GM19035 (cell line): ENCODE results near the gene CALN1.
"Not testable (repeated sequence)": the region's sequence is repeated elsewhere in the genome, so short reads cannot be mapped to it uniquely, and the experiment has no call there.

ENCODE experiments used
- ATAC-seq: cut with Tn5 transposase; IDR thresholded peaks from one replicate; pipeline ENCODE4 v1.9.1; 2021; ENCODE audit not compliant: unreplicated experiment

CALN1 gene

DNA sequence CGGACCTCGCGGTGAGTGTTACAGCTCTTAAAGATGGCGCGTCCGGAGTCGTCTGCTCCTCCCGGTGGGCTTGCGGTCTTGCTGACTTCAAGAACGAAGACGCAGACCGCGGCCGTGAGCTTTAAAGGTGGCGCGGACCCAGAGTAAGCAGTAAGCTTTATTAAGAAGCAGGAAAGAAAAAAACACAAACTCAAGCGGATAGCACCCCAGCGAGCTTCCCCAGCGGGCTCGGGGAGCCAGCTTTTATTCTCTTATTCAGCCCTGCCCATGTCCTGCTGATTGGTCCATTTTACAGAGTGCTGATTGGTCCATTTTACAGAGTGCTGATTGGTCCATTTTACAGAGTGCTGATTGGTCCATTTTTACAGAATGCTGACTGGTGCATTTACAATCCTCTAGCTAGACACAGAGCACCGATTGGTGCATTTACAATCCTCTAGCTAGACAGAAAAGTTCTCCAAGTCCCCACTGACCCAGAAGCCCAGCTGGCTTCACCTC, at the start of gene CALN1:
CALN1 (minus strand) TSS at position 218 of the 498 bp plus-strand sequence.
- not testable (repeated sequence) for ATAC-seq

DNA sequence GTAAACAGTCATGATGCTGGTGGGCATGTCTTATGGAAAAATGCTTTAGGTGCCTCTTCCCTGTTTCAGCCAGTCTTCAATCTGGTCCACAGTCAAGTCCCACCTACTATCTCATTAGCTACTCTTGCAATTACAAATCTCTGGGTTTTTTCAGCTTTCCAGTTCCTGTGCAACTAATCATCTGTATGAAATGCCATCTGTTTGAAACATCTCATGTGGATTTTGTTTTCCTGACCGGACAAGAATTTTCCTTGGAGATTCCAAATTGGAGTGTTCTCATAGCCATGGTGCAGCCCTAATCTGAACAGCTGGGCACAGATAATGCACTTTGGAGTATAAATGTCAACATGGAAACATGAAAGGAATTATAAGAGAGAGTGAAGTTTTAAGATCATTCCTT, 41.3 kb upstream of the CALN1 start:
- no peak for ATAC-seq

DNA sequence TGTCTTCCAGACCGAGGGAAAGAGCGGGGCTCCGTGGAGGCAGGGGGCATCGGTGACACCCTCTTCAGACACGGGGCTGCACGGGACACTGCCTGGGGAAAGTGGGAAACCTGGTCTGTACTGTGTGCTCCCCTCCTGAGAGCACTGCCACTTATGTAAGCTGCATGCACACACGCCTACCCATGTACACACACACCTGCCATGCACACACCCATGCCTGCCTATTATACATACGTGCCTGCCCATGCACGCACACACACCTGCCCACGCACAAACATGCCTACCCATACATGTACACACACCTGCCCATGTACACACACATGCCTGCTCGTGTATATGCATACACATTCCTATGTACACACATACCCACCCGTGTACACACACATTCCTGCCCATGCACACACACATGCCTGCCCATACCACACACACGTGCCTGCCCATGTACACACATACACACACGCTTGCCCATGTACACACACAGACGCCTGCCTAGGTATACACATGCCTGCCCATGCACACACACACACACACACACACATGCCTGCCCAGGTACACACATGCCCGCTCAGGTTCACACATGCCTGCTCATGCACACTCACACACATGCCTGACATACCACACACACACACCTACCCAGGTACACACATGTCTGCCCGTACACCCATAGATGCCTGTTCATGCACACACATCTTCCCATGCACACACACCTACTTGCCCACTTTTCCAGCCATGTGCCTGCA, 35.5 kb upstream of the CALN1 start:
- no peak for ATAC-seq

DNA sequence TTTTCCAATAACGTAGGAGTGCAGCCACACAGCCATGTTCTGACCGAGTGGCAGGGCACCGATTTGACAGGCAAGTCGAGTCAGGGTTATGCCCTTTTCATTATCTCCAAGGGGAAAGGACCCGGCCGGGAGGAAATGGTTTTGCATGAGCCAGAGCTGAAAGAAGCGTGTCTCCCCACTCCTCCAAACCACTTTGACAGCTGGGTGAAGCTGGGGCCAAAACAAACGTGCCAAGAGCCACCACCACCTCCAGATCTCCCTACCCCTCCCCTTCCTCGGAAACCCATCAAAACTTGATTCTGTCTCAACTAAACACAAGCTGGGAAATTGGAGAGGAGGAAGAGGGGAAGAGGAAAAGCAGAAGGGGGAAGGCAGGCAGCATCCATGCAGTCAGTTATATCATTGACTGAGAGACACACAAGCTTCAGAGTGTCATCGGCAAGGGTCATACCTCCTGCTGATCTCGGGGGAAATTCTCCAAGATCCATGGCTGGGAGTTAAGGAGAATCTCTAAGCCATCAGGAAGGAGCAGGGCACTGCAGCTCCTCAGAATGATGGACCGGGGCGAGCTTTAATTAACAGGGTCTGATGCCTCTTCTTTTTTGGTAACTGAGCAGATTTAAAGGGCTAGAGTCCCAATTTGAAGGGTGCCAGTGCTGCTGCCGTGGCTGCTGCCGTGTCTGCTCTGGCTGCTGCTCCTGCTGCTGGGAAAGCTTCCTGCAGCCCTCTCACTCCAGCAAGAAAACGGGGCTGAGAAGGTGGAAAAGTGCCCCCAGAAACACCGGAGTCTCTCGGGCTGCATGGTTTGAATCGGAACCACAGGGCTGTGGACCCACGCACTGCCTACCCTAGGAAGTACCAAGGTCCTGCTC, 34.7 kb upstream of the CALN1 start:
- no peak for ATAC-seq

DNA sequence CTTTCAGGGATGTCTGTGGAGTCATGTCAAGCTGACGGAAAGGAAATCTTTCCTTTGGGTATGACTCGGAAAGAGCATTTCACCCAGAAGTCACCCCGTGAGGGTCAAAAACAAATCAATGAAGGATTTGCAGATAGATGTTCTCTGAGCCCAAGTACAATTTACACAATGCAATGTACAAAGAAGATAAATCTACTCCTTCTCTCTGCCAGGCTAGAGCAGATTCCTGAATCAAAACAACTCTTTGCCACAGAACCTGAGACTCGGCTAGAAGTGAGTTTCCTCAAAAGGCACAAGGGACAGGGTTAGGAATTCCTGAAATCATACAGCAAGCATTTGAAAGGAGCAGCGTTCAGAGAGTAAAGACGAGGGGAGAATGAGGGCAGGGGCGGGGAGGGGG, 34.0 kb upstream of the CALN1 start:
- ATAC-seq = no peak

DNA sequence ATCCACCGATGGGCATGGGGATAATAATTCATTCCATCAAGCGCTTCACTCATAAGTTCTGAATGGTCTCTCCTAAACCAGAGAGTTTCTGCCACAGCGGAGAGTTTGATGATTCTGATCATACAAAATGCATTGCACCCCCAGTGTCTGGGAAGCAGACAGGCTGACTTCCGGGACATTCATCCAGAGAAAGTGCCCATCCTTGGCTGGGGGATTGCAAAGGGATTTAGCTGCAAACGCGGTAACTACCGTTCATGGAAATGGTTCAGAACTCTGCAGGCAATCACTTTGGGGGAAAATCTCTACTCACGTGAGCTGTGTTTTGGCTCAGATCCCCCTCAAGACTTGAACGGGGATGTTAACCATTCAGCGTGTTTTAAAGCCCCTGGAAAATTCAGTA, 33.4 kb upstream of the CALN1 start:
- ATAC-seq = no peak

DNA sequence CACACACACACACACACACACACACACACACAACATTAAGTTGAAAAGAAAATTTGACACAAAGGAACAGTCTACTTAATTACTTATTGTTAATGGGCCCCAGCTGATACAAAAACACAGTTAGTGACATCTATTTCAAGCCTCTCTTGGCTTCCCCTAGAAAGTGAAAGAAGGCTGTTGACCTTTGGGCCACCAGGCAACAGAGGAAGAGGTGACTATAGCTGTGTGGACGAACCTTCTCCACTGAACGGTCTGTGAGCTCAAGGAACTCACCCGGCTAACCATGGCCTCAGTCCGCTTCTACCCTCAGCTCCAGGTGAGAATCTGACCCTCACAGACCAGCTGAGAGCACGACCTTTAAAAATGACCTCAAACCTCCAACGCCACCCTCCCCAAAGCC, 32.9 kb upstream of the CALN1 start:
- ATAC-seq = no peak

DNA sequence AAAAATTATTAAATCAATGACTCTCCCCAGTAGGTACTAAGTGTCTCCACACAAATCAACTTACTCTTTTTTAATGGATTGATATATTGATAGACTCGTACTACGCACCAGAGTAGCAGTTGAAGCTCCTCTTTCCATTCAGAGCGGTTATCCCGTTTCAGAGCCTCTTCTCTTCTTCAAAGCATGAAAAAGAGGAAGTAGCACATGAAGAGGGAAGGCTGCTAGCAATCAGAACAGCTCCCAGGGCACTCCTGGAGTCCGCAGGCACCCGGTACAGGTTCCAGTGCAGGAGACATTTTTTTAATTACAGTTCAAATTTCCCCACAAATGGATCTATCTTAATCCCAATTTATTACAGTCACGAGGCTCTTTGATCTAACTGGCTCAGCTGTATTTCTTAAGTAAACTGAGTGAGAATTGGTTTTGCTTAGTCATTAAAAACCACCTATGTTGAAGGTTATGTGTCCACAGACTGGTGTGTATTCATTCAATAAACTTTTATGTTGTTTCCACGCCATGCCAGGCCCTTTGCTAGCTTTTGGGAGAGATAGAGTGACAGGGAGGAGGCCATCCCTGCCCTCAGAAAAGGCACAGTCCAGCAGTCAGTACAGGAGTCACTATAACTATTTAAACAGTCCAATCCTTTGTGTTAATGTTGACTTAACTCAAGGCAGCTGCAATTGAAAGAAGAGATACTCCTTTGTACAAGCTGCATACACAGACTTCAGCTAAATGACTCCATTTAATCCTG, 32.1 kb upstream of the CALN1 start:
- ATAC-seq = no peak

DNA sequence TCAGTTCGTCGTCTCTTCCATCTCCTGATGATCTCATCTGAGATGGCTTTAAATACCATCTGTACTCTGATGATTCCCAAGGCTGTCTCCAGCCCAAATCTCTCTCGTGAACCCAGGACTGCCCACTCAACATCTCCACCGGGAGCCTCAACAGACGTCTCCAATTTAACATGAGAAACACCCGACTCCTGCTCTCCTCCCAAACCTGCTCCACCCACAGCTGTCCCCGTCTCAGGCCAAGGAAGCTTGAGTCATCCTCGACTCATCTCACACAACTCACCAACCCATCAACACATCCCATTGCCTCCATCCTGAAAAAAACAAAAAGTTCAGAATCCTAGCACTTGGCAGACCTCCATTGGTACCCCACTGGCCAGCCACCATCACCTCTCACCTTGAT, 29.7 kb upstream of the CALN1 start:
- ATAC-seq = no peak

DNA sequence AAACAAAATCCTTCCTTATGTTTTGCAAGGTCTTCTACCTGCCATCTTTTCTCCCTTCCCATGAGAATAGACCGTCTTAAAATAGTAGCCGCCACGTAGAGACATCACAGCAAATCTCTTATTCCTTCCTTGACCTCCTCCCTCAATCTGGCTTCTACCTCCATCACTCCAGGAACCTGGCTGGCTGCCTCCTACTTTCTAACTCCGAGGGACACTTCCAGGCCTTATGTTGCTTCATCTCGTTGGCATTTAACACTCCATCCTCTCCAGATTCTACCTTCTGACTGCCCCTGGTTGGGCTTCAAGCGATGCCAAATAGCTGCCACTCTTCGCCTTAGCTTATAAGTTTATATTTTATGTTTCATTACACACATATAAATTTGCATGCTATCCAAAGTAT, 26.4 kb upstream of the CALN1 start:
- no peak for ATAC-seq

DNA sequence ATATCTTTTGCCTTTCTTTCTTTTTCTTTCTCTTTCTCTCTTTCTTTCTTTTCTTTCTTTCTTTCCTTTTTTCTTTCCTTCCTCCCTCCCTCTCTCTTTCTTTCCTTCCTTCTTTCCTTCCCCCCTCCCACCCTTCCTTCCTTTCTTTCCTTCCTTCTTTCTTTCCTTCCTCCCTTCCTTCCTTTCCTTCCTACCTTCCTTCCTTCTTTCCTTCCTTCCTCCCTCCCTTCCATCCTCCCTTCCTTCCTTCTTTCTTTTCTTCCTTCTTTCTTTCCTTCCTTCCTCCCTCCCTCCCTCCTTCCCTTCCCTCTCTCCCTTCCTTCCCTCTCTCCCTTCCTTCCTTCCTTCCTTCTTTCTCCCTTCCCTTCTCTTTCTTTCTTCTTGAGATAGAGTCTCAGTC, 25.5 kb upstream of the CALN1 start:
- no peak for ATAC-seq

DNA sequence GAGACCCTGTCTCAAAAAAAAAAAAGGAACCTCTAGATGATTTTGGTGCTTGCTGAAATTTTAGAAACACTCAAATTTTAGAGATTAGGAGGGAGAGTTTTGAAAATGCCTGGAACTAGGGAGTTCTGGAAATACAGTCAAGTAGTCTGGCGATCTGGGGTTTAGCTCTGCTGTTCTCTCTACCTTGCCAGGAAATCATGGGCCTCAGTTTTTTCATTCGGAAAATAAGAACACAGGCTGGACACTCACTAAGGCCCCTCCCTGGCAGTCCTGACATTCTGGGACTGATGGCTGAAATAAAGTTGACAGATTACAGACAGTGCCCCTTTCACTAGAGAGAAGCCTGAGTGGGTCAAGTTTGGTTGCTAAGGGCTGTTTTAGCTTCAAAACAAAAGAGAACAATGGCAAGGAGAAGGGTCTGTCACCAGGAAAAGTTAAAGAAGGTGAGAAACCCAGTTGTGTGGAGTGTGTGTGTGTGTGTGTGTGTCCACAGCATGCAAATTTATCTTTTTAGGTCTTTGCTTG, 25.0 kb upstream of the CALN1 start:
- no peak for ATAC-seq

DNA sequence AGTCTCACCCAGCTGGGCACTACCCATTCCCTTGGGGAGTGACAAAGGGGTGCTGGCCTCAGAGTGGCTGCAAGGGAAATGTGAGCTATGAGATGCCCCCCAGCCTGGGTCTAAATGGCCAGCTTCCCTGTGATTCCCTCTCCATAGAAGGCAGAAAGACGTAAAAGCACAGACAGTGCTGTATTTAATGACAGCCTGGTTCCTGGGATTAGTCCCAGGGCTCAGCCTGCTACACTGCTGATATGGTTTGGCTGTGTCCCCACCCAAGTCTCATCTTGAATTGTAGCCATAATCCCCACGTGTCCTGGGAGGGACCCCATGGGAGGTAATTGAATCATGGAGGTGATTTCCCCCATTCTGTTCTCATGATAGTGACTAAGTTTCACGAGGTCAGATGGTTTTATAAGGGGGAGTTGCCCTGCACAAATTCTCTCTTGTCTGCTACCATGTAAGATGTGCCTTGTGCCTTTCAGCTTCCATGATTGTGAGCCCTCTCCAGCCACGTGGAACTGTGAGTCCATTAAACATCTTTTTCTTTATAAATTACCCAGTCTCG, 23.9 kb upstream of the CALN1 start:
- no peak for ATAC-seq

DNA sequence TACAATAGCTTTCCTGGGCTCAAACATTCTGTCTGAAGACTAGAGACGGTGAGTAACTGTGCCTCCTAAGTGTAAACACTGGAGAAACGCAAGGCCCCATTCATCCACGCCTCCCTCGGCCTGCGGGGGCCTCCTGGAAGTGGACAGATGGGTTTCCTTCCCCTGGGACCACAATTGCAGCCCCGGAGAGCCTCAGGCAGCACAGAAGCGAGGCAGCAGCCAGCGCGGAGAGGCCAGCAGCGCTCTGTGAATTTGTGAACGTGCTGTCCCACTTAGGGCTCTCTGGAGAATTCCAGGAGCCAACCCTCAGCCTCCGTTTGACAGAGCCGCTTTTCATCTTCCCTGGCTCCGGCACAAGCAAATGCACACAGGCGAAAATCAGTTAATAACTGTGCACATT, 23.2 kb upstream of the CALN1 start:
- no peak for ATAC-seq

DNA sequence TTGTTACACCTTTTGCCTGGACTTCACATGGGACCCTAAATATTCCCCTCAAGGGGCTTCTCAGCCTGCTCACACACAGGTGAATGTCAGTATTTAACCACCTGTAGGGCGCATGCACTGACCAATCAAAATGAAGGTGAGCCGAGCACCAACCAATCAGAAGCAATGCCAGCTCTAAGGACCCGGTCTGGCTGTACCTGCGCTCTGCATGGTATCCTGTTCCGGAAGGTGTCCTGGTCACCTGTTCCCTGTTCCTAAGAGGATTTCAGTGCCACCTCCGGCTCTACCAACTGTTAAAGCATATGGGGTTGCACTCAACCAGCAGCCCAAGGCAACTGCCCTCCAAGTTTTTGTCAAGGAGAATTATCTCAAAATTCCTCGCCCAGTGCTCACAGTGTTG, 18.4 kb upstream of the CALN1 start:
- ATAC-seq = no peak

DNA sequence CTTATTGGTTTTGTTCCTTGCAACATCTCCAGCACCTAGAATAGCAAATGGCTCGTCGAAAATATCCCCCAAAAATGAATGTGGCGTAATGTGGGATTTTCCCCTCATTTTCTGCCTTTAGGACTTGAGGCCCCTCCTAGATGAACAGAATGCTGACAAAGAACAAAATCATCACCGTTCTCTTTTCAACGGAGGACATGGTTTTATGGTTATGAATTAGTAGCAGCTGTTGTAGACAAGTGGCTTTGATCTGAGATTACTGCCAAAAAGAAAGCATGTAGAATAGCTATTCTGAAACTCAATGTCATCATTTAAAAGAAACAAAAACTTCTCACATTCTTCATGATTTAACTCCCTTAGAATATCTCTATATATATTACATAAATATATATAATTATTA, 17.2 kb upstream of the CALN1 start:
- ATAC-seq = no peak

DNA sequence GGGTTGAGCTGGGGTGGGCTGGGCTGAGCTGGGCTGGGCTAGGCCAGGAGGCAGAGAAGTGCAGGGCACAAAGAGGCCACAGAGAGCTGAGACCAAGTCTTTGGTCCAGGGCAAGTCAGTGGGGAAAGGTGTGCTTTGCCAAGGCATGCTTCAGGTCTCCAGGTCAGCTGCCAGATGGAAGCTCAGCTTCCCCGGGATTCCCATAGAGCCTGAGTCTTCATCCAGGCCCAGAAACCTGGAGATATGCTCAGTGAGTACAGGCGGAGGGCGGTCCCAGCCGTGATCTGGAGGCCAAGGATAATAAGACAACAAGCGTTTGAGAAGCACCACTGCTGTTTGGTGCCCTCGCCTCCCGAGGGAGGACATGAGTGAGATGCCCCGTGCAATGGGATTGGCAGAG, 4.7 kb upstream of the CALN1 start:
- ATAC-seq = no peak

DNA sequence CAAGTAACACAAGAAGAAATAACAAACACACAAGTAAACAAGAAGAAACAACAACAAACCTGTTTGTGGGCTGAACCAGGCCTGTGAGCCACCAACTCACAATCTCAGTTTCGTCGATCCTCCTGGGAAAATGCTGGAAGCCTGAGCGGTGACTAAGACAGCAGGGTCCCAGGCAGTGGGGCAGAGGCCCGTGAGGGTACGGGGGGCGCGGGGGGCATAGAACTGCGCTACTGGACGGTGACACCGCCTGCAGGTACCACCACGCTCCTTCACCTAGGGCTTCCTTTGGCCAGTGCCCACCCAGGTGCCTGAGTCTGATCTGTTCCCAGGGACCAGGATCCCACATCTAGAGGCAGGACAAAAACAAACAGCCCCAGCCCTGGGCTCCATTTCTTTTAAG, 3.4 kb upstream of the CALN1 start:
- ATAC-seq = no peak

DNA sequence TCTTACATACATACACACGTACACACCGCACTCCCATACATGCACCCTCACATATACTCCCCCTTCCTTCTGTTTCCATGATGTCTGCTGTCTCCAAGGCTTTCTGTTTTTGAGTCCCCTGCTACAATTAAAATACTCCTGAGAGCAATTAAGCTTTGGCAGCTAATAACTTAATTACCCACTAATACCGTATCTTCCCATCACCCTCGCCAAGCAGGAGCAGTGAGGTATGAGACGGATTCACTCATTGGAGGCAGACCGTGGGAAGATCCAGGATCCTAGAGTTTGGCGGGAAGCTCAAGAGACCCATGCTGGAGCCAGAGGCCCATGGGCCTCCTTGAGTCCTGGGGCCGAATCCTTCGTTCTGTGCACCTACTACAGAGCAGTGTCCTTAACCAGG, 1.7 kb upstream of the CALN1 start:
- ATAC-seq = no peak

DNA sequence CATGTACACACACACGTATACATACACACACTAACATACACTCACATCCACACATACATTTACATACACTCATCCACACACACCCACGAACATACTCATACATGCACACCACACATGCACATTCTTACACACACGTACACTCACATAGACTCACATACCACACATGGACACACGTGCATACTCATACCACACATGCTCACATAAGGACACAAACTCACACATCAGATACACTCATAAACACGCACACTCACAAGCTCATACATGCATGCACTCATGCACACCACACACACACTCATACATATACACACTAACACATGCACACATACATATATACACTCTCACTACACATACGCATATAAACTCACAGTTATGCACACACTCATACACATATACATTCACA, 1.2 kb upstream of the CALN1 start:
- ATAC-seq = no peak

DNA sequence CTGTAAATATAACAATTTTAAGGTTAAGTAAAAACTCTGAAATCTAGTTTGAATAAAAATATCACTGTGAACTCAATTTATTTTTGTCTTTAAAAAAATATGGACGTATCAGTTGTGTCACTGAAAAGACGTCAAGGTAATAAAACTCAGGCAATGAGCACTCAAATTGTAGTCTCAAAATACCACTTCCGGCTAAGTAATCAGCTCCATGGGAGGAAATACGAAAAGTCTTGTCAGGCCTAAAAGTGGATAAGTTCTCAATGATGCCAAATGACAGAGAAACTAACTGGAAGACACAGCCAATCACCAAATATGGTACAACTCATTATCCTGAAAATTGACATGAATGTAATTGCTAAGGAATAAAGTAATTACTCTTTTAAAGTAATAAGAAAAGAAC, 719 bp downstream of the CALN1 start:
- ATAC-seq = no peak
